T47D (cell line): ENCODE data around the gene FBXL5.

Experiments used
- DNase-seq, 2 experiments: peaks; one replicate each; pipeline versions ENCODE4 v3.0.0 to v3.0.0-alpha.2; 2011 to 2012; ENCODE audit warnings: low read depth in 1 of 2, low spot score in 1 of 2
- JUND ChIP-seq: IDR thresholded peaks from 2 replicates; pipeline ENCODE4 v1.6.1; 2012; ENCODE audit warnings: low read depth
- in situ Hi-C: cut with HindIII; loops from 2 replicates; pipeline ENCODE4 v1.10.0; 2016; ENCODE audit warnings: low sequenced_read_pairs, low pct_unique_long_range_greater_than_20kb

The FBXL5 gene

DNA sequence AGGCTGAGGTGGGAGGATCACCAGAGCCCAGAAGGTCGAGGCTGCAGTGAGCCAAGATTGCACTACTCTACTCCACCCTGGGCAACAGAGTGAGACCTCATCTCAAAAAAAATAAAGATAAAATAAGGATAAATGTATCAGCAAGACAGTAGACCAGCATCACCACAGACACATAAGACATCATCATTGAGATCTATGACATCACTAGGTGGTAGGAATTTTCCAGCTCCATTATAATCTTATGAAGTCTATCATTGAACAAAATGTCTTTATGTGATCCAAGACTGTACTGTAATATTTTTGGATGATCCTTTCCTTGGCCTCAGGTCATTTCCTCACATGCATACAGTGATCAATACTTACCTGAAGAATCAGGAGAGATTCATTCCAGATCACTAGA, 18.2 kb upstream of the FBXL5 start:
- no peak for DNase-seq
- in situ Hi-C loops: no loop called here
- TF ChIP-seq JUND: no peak

DNA sequence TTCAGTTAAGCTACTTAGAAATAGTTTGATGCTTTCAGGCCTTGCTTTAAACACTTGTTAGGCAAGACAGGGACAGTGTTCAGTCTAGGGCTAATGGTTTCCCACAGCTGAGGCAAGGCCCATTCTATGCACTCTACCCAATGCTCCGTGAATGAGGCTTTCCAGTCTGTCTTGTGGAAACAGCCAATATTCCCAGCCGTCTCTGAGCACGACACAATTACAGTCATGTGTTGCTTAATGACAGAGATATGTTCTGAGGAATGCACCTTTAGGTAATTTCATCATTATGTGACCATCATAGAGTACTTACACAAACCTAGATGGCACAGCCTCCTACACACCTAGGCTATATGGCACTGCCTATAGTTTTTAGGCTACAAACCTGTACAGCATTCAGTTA, 16.9 kb upstream of the FBXL5 start:
- DNase-seq: no peak
- in situ Hi-C loops: no loop called here
- TF ChIP-seq JUND: no peak

DNA sequence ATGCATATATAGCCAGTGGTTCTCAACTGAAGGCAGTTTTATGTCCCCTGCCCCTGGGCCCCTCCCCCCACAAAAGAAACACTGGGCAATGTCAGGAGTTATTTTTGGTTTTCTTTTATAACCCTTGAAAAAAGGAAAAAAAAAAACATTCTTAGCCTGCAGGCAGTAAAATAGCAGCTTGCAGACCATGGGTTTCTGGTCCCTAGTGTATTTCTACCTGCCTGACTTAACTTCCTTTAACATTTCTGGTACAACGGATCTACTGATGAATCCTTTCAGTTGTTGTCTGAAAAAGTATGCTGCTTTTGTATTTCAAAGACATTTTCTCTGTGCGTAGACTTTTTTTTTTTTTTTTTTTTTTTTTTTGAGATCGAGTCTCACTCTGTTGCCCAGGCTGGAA, 15.4 kb upstream of the FBXL5 start:
- no peak for DNase-seq
- TF ChIP-seq JUND: no peak
- in situ Hi-C loops: no loop called here

GRCh38 chr4:15668566-15669435, 13.6 kb upstream of the FBXL5 start:
- in situ Hi-C loops: no loop called here
- DNase-seq: no peak
- TF ChIP-seq JUND: no peak

GRCh38 chr4:15667006-15667405, 11.8 kb upstream of the FBXL5 start:
- TF ChIP-seq JUND: no peak
- in situ Hi-C loops: no loop called here
- DNase-seq: no peak

GRCh38 chr4:15665753-15666365, 10.7 kb upstream of the FBXL5 start:
- DNase-seq: no peak
- TF ChIP-seq JUND: no peak
- in situ Hi-C loops: no loop called here

- no peak for DNase-seq
- in situ Hi-C loops: no loop called here
- TF ChIP-seq JUND: no peak
Observed at GRCh38 chr4:15659768-15660570, 4.8 kb upstream of the FBXL5 start.

GRCh38 chr4:15658781-15659180, 3.6 kb upstream of the FBXL5 start:
- no peak for TF ChIP-seq JUND
- in situ Hi-C loops: no loop called here
- DNase-seq: no peak

DNA sequence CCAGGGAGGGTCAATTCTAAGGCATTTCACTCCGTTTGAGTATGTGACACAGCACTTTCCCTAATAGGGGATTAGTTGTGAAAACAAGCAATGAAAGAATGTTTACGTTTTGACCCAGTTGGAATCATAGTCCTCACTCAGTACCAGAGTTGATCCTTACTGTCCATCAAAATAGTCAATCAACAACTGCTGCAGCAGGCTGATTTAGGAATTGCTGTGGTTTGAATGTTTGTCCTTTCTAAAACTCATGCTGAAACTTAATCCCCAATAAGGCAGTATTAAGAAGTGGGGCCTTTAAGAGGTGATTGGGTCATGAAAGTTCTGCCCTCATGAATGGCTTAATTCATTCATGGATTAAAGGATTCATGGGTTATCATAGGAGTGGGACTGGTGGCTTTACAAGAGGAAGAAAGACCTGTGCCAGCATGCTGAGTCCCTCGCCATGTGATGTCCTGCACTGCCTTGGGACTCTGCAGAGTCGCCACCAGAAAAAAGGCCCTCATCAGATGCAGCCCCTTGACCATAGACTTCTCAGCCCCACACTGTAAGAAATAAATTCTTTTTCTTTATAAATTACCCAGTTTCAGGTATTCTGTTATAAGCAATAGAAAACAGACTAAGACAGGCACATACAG, 3.1 kb upstream of the FBXL5 start:
- in situ Hi-C loops: no loop called here
- DNase-seq: no peak
- TF ChIP-seq JUND: no peak

GRCh38 chr4:15657366-15657765, 2.2 kb upstream of the FBXL5 start:
- in situ Hi-C loops: no loop called here
- no peak for DNase-seq
- TF ChIP-seq JUND: no peak

DNA sequence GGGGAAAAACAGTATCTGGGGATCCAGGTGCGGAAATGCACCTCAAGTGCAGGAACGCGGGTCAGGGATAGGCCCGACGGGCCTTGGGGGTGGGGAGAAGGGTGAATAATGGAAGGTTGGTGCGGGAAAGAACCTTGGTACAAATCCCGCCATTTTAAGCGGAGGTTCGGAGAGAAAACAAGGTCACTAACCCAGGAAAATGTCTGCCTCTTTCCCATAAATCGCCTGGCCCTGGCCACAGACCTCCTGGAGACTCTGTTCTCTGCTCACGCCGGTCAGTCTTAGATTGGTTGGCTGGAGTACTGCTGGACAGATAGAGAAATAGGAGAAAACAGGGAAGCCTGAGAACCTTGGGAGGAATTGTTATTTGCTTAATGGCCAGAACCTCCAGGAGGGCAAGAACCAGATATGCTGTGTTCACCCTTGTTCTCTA, 897 bp upstream of the FBXL5 start:
- in situ Hi-C loops: no loop called here
- no peak for DNase-seq
- no peak for TF ChIP-seq JUND

DNA sequence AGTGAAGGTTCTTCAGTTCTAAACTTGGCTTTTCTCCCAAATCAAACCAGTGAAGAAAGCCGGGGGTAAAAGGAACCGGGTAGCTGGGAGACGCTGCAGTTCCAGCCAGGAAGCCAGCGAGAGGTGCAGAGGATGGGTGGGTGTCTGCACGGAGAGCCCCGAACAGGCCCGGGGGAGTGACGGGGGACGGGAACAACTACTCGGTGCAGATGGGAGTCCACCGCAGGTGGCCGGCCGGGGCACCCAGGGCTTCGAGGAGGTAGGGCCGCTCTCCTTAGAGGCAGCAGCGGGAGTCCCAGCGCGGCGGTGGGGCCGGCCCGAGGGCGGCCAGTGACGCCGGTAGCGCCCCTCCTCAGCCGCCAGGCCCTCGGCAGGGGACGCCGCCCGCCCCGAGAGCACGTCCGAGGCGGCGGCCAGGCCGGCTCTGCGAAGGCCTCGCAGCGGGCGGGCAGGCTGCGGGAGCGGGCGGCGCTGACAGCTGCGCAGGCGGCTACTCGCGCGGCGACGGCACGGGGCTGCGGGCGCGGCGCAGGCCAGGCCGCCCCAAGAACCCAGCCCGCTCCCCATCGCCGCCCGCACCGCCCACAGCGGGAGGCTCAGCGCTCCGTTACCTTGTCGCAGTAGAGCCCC, 449 bp downstream of the FBXL5 start:
- in situ Hi-C loops: no loop called here
- no peak for DNase-seq
- TF ChIP-seq JUND: no peak
